Ectodermal cell (in vitro differentiated cells): ENCODE measurements around the gene FBXW4.

ENCODE experiments used
- H3K27ac ChIP-seq: 2 replicates; pipeline ENCODE4 v1.7.0; 2013; ENCODE audit warnings: mild to moderate bottlenecking, low read depth, low read length; ENCODE audit not compliant: insufficient read depth, poor library complexity, severe bottlenecking
- H3K27me3 ChIP-seq: 2 replicates; pipeline ENCODE4 v1.7.0; 2013; ENCODE audit warnings: mild to moderate bottlenecking, low read length; ENCODE audit not compliant: insufficient read depth, control insufficient read depth, poor library complexity, severe bottlenecking
- H3K36me3 ChIP-seq: one replicate; pipeline ENCODE4 v1.7.0; 2013; ENCODE audit warnings: low read length; ENCODE audit not compliant: control insufficient read depth, insufficient read depth
- H3K4me1 ChIP-seq: one replicate; pipeline ENCODE4 v1.7.0; 2013; ENCODE audit warnings: low read length; ENCODE audit not compliant: control insufficient read depth, insufficient read depth
- H3K4me3 ChIP-seq: 2 replicates; pipeline ENCODE4 v1.7.0; 2013; ENCODE audit warnings: low read depth, low read length, control low read depth; ENCODE audit not compliant: insufficient read depth
- H3K9me3 ChIP-seq: 2 replicates; pipeline ENCODE4 v1.7.0; 2013; ENCODE audit warnings: mild to moderate bottlenecking, low read length, moderate library complexity; ENCODE audit not compliant: control insufficient read depth
- WGBS, 2 experiments: methylation state at CpG; one replicate each; pipeline ENCODE4 v1.1.7; 2013; ENCODE audit warnings: missing lambda C conversion rate in 2 of 2; 5-methylcytosine and 5-hydroxymethylcytosine counted together

Gene FBXW4

GRCh38 chr10:101684782-101685181 lies 10.2 kb downstream of the FBXW4 start:
- H3K27ac ChIP-seq: no peak overlapping the region
- no peaks in the 10 kb centered on the region for H3K36me3 ChIP-seq
- WGBS, 2 experiments: 1 to 8% methylated on average over 1 of the region's 1 CpG
- H3K4me1 ChIP-seq: no peaks in the 10 kb centered on the region
- H3K4me3 ChIP-seq: no peak overlapping the region
- no peaks in the 10 kb centered on the region for H3K9me3 ChIP-seq
- H3K27me3 ChIP-seq: peaks cover 24% of the 10 kb centered on the region

- Histone ChIP-seq H3K27ac (no peak overlapping the region), H3K27me3 (peaks cover 24% of the 10 kb centered on the region), H3K4me1 (no peaks in the 10 kb centered on the region), H3K4me3 (no peak overlapping the region), H3K9me3 (no peaks in the 10 kb centered on the region), H3K36me3 (no peaks in the 10 kb centered on the region)
- WGBS, 2 experiments: 88 to 90% methylated on average over 3 of the region's 3 CpGs
Measured at GRCh38 chr10:101683276-101683675, 11.7 kb downstream of the FBXW4 start.

- whole genome bisulfite sequencing, 2 experiments: 82 to 83% methylated on average over 2 of the region's 2 CpGs
Measured at GRCh38 chr10:101682172-101682825, 12.7 kb downstream of the FBXW4 start.

GRCh38 chr10:101676565-101676964 lies 18.4 kb downstream of the FBXW4 start:
- Histone ChIP-seq H3K36me3 (peaks cover 3% of the 10 kb centered on the region), H3K4me1 (no peaks in the 10 kb centered on the region), H3K27me3 (no peaks in the 10 kb centered on the region), H3K9me3 (no peaks in the 10 kb centered on the region), H3K4me3 (no peak overlapping the region), H3K27ac (no peak overlapping the region)

More at GRCh38 chr10:101682172-101682825, 12.7 kb downstream of the FBXW4 start:
- Histone ChIP-seq H3K27ac (no peak overlapping the region), H3K27me3 (peaks cover 17% of the 10 kb centered on the region), H3K36me3 (no peaks in the 10 kb centered on the region), H3K4me3 (no peak overlapping the region), H3K9me3 (no peaks in the 10 kb centered on the region), H3K4me1 (no peaks in the 10 kb centered on the region)

- 98 to 100% methylated on average over 2 of the region's 2 CpGs for whole genome bisulfite sequencing, 2 experiments
- H3K4me3 ChIP-seq: no peak overlapping the region
- no peaks in the 10 kb centered on the region for H3K4me1 ChIP-seq
- no peaks in the 10 kb centered on the region for H3K9me3 ChIP-seq
- no peaks in the 10 kb centered on the region for H3K27me3 ChIP-seq
- peaks cover 3% of the 10 kb centered on the region for H3K36me3 ChIP-seq
- no peak overlapping the region for H3K27ac ChIP-seq
Measured at GRCh38 chr10:101675115-101675514, 19.9 kb downstream of the FBXW4 start.

- peaks cover 3% of the 10 kb centered on the region for H3K36me3 ChIP-seq
- WGBS, 2 experiments: 92 to 96% methylated on average over 4 to 6 of the region's 6 CpGs
- H3K4me3 ChIP-seq: no peak overlapping the region
- no peaks in the 10 kb centered on the region for H3K9me3 ChIP-seq
- no peaks in the 10 kb centered on the region for H3K27me3 ChIP-seq
- peaks cover 11% of the 10 kb centered on the region for H3K4me1 ChIP-seq
- H3K27ac ChIP-seq: no peak overlapping the region
Measured at GRCh38 chr10:101672536-101672935, 22.4 kb downstream of the FBXW4 start.

- Histone ChIP-seq H3K9me3 (no peaks in the 10 kb centered on the region), H3K27me3 (no peaks in the 10 kb centered on the region), H3K27ac (no peak overlapping the region), H3K4me1 (peaks cover 13% of the 10 kb centered on the region), H3K36me3 (peaks cover 3% of the 10 kb centered on the region), H3K4me3 (no peak overlapping the region)
- 100% methylated on average over 1 of the region's 1 CpG for WGBS, 2 experiments
Measured at GRCh38 chr10:101671453-101671852, 23.5 kb downstream of the FBXW4 start.

- peaks cover 21% of the 10 kb centered on the region for H3K4me1 ChIP-seq
- H3K9me3 ChIP-seq: no peaks in the 10 kb centered on the region
- H3K36me3 ChIP-seq: peaks cover 3% of the 10 kb centered on the region
- H3K4me3 ChIP-seq: no peak overlapping the region
- H3K27ac ChIP-seq: no peak overlapping the region
- no peaks in the 10 kb centered on the region for H3K27me3 ChIP-seq
Measured at GRCh38 chr10:101670635-101671034, 24.3 kb downstream of the FBXW4 start.

- H3K27me3 ChIP-seq: no peaks in the 10 kb centered on the region
- peaks cover 21% of the 10 kb centered on the region for H3K4me1 ChIP-seq
- no peaks in the 10 kb centered on the region for H3K9me3 ChIP-seq
- H3K36me3 ChIP-seq: peaks cover 3% of the 10 kb centered on the region
- WGBS, 2 experiments: 89% methylated on average over 2 of the region's 2 CpGs
- no peak overlapping the region for H3K4me3 ChIP-seq
- no peak overlapping the region for H3K27ac ChIP-seq
Measured at GRCh38 chr10:101669181-101669580, 25.8 kb downstream of the FBXW4 start.

- H3K9me3 ChIP-seq: no peaks in the 10 kb centered on the region
- no peak overlapping the region for H3K27ac ChIP-seq
- no peak overlapping the region for H3K4me3 ChIP-seq
- no peaks in the 10 kb centered on the region for H3K27me3 ChIP-seq
- peaks cover 21% of the 10 kb centered on the region for H3K4me1 ChIP-seq
- 56 to 71% methylated on average over 1 of the region's 1 CpG for WGBS, 2 experiments
- H3K36me3 ChIP-seq: peaks cover 3% of the 10 kb centered on the region
Measured at GRCh38 chr10:101668566-101668965, 26.4 kb downstream of the FBXW4 start.

- Histone ChIP-seq H3K27ac (no peak overlapping the region), H3K36me3 (no peaks in the 10 kb centered on the region), H3K4me3 (no peak overlapping the region), H3K9me3 (no peaks in the 10 kb centered on the region), H3K27me3 (no peaks in the 10 kb centered on the region), H3K4me1 (peaks cover 29% of the 10 kb centered on the region)
- 84 to 88% methylated on average over 9 of the region's 9 CpGs for WGBS, 2 experiments
Measured at GRCh38 chr10:101666083-101666482, 28.9 kb downstream of the FBXW4 start.
